SJSA1 (cell line): ENCODE results near the gene CLCN5. TPM values are rescaled to one million over a fixed set of nuclear protein-coding genes. Genes with fewer than 3 reads are reported as not detected.

Experiments used
- DNase-seq, 2 experiments: peaks; one replicate each; pipeline ENCODE4 v3.0.0-alpha.2; 2015 to 2020; ENCODE audit warnings: low spot score in 2 of 2, low read depth in 1 of 2
- H3K27ac ChIP-seq: fragments of 250-450 bp; sonication (Bioruptor Pico); 2 replicates; pipeline ENCODE4 v1.5.1; 2020; ENCODE audit warnings: mild to moderate bottlenecking, moderate library complexity
- H3K27me3 ChIP-seq: fragments of 250-450 bp; sonication (Bioruptor Pico); replicated peaks from 2 replicates; pipeline ENCODE4 v1.5.1; 2020; ENCODE audit warnings: mild to moderate bottlenecking, moderate library complexity
- H3K36me3 ChIP-seq: fragments of 250-450 bp; sonication (Bioruptor Pico); 2 replicates; pipeline ENCODE4 v1.5.1; 2020; ENCODE audit warnings: mild to moderate bottlenecking
- H3K4me1 ChIP-seq: fragments of 250-450 bp; sonication (Bioruptor Pico); replicated peaks from 2 replicates; pipeline ENCODE4 v1.6.1; 2021; ENCODE audit warnings: mild to moderate bottlenecking
- H3K4me3 ChIP-seq: fragments of 250-450 bp; sonication (Bioruptor Pico); 2 replicates; pipeline ENCODE4 v1.5.1; 2020; ENCODE audit warnings: mild to moderate bottlenecking
- H3K9me3 ChIP-seq: fragments of 250-450 bp; sonication (Bioruptor Pico); replicated peaks from 2 replicates; pipeline ENCODE4 v1.5.1; 2020; ENCODE audit warnings: mild to moderate bottlenecking
- total RNA-seq: library from RNA; depleted of rRNA; stranded (reverse); fragments of >200 nt; shearing (Covaris generic); gene quantifications from 2 replicates; pipeline ENCODE4 v1.2.3, GENCODE V29; 2014

Gene CLCN5
- total RNA-seq, 1 experiment from 2014 or later: 3.5 TPM

- peaks cover 6% of the 10 kb centered on the region for H3K4me1 ChIP-seq
Measured at GRCh38 chrX:50066318-50066937, 144.0 kb downstream of the CLCN5 start.

DNA sequence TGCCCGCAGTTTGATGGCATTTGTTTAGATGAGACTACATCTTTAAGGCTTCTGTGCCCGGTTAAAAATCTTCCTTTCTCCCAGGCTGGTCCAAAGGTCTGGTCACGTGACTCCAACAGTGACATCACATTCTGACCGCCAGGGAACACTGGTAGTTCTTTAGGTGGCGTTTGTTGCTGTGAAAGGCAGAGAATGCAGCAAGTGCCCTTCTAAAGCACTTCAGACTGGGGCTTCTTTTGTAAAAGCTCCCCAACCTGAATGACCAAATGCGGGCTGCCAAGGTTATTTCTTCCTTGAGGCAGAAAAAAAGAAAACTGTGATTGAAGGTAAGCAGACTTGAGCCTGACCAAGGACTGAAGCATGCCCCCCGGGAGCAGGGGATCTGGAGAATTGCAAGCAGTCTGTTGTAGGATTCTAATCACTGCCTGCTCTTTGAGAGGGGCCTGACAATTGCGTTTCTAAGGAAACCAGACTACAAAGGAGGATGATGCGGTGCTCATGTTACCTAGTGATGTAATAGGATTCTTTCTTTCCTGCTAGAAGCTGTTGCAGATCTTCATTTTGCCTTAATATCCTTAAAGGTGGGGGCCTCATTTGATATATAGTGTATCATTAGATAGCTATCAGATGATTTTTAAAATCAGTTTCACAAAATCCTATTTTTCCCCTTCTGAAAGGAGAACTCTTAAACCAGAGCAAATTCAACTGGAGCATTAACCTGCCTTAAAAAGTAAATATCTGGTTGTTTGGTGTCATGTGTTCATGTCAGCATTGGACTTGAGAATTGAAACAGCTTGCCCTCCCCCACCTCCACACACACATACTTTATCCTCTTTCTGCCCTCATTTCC lies 145.3 kb downstream of the CLCN5 start:
- Histone ChIP-seq H3K27me3 (no peaks in the 10 kb centered on the region), H3K27ac (no peak overlapping the region)

More at GRCh38 chrX:50066318-50066937, 144.0 kb downstream of the CLCN5 start:
- Histone ChIP-seq H3K27me3 (no peaks in the 10 kb centered on the region), H3K4me3 (no peak overlapping the region), H3K9me3 (no peaks in the 10 kb centered on the region), H3K27ac (no peak overlapping the region), H3K36me3 (no peaks in the 10 kb centered on the region)
- DNase-seq: no peak

DNA sequence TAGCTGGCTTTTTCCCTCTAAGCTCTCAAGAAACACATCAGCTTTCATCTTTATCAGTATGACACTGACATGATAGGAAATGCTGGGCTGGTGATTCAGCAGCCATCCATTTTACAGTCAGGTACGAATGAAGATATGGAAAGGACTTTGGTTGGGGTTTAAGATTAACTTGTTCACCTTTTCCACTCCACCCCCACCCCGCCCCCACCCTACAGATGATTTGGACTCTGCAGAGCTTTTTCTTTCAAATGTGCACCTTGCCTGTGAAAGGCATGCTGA lies 145.8 kb downstream of the CLCN5 start:
- H3K4me3 ChIP-seq: no peak overlapping the region
- no peaks in the 10 kb centered on the region for H3K9me3 ChIP-seq
- no peaks in the 10 kb centered on the region for H3K27me3 ChIP-seq
- no peak overlapping the region for H3K27ac ChIP-seq
- H3K36me3 ChIP-seq: no peaks in the 10 kb centered on the region
- DNase-seq: no peak
- peaks cover 6% of the 10 kb centered on the region for H3K4me1 ChIP-seq

More for the DNA sequence above, 145.3 kb downstream of the CLCN5 start:
- no peaks in the 10 kb centered on the region for H3K36me3 ChIP-seq
- peaks cover 6% of the 10 kb centered on the region for H3K4me1 ChIP-seq
- no peak for DNase-seq
- H3K4me3 ChIP-seq: no peak overlapping the region
- no peaks in the 10 kb centered on the region for H3K9me3 ChIP-seq

- Histone ChIP-seq H3K27me3 (no peaks in the 10 kb centered on the region), H3K9me3 (no peaks in the 10 kb centered on the region), H3K36me3 (no peaks in the 10 kb centered on the region), H3K4me1 (peaks cover 6% of the 10 kb centered on the region), H3K4me3 (no peak overlapping the region), H3K27ac (no peak overlapping the region)
- no peak for DNase-seq
Measured at GRCh38 chrX:50068893-50069292, 146.5 kb downstream of the CLCN5 start.

GRCh38 chrX:50071494-50071893 lies 149.1 kb downstream of the CLCN5 start:
- DNase-seq: no peak
- Histone ChIP-seq H3K4me1 (peaks cover 6% of the 10 kb centered on the region), H3K4me3 (no peak overlapping the region), H3K9me3 (no peaks in the 10 kb centered on the region), H3K27me3 (no peaks in the 10 kb centered on the region), H3K27ac (no peak overlapping the region), H3K36me3 (no peaks in the 10 kb centered on the region)

DNA sequence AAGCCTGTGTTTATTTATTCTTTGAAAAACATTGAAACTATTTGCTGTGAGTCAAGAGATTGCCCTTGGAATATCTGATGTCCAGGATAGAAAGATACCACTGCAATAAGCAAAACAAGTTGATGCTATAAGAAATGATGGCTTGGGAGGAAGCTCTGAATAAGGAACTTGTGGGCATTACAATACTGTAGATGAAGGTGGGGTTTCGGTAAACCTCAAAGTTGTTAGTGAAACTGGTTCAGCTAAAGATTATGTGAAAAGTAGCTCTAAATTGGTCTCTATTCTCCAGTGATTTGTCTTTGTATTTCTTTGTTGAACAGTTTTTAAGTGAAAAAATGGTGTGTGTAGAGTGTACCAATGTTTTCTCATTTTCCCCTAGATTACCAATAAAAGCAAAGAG lies 149.7 kb downstream of the CLCN5 start:
- DNase-seq: no peak
- Histone ChIP-seq H3K9me3 (no peaks in the 10 kb centered on the region), H3K4me1 (peaks cover 6% of the 10 kb centered on the region), H3K27me3 (no peaks in the 10 kb centered on the region), H3K4me3 (no peak overlapping the region), H3K36me3 (no peaks in the 10 kb centered on the region), H3K27ac (no peak overlapping the region)

DNA sequence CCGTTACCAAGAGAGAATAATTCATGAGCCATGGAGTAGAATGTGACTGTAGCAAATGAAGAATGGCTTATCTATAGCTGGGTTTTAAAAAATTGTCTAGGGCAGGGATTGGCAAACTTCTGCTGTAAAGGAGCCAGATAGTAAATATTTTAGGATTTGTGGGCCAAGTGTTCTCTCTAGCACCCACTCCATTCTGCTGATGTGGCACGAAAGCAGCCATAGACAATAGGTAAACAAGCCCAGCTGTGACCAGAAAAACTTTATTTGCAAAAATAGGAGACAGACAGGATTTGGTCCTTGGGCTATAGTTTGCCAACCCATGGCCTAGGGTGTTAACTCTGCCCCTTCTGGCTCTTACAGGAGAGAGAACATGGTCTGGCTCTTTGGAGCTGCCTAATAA lies 151.2 kb downstream of the CLCN5 start:
- Histone ChIP-seq H3K27me3 (no peaks in the 10 kb centered on the region), H3K36me3 (no peaks in the 10 kb centered on the region), H3K4me3 (no peak overlapping the region), H3K9me3 (no peaks in the 10 kb centered on the region), H3K27ac (no peak overlapping the region), H3K4me1 (peaks cover 6% of the 10 kb centered on the region)
- DNase-seq: no peak

DNA sequence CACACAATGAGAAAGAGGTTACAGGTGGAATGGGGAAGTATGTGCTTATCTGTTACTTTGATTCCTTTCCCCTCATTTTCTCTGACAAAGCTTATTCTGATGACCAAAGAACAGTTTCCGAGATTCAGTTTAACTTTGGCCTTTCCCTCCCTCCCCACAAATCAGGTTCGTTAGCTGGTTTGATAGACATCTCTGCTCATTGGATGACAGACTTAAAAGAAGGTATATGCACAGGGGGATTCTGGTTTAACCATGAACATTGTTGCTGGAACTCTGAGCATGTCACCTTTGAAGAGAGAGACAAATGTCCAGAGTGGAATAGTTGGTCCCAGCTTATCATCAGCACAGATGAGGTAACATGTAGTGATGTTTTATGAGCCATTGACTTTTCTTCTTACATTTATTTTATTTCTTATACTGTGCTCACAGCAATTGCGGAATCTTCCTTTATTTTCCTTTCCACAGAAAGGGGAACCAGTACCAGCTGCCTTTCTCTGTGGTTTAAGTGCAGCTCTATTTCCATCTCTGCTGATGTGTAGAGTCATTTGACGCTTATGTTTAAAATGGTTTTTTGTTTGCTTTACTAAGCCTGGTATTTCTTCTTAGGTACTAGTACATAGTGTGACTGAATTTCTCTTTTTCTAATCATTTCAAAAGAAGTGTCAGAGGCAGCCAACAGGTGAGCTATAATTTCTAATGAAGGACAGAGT lies 153.4 kb downstream of the CLCN5 start:
- Histone ChIP-seq H3K27me3 (no peaks in the 10 kb centered on the region), H3K4me3 (no peak overlapping the region), H3K36me3 (no peaks in the 10 kb centered on the region), H3K4me1 (peaks cover 3% of the 10 kb centered on the region), H3K27ac (no peak overlapping the region), H3K9me3 (no peaks in the 10 kb centered on the region)
- no peak for DNase-seq

- no peaks in the 10 kb centered on the region for H3K27me3 ChIP-seq
- DNase-seq: no peak
- no peaks in the 10 kb centered on the region for H3K36me3 ChIP-seq
- no peaks in the 10 kb centered on the region for H3K9me3 ChIP-seq
- no peaks in the 10 kb centered on the region for H3K4me1 ChIP-seq
- no peak overlapping the region for H3K4me3 ChIP-seq
- no peak overlapping the region for H3K27ac ChIP-seq
Measured at GRCh38 chrX:50081282-50081889, 159.0 kb downstream of the CLCN5 start.

- Histone ChIP-seq H3K27ac (no peak overlapping the region), H3K36me3 (no peaks in the 10 kb centered on the region), H3K9me3 (no peaks in the 10 kb centered on the region), H3K4me1 (no peaks in the 10 kb centered on the region), H3K4me3 (no peak overlapping the region), H3K27me3 (no peaks in the 10 kb centered on the region)
- no peak for DNase-seq
Measured at GRCh38 chrX:50082741-50083140, 160.3 kb downstream of the CLCN5 start.

DNA sequence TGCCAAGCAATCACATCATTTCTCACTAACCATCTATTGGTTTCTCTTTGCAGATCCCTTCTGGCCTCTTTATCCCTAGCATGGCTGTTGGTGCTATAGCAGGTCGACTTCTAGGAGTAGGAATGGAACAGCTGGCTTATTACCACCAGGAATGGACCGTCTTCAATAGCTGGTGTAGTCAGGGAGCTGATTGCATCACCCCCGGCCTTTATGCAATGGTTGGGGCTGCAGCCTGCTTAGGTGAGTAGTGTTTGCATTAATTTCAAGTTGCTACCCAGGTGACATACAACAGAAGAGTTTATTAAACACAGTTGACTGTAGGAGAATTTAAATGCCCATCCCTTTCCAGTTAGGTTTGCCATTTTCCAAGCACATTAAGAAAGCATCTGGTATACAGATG lies 166.2 kb downstream of the CLCN5 start:
- Histone ChIP-seq H3K9me3 (no peaks in the 10 kb centered on the region), H3K27ac (no peak overlapping the region), H3K27me3 (no peaks in the 10 kb centered on the region), H3K36me3 (no peaks in the 10 kb centered on the region), H3K4me1 (no peaks in the 10 kb centered on the region), H3K4me3 (no peak overlapping the region)
- DNase-seq: no peak

DNA sequence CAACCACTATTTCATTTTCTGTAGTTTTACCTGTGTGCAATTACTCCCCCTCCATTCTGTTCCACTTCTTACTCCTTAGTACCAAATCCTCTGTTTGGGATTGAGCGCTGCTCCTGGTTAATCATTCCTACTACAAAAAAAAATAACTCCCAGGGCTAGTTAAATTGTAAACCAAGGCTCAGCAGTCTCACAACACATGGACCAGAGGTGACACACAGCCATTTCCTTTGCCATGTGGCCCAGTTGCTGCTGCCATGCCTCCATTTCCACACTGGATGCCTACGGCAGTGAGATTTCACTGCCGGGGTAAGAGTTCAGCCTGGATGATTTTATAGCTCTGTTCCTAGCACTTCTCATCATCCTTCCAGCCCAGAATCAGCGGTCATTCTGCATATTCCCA lies 171.2 kb downstream of the CLCN5 start:
- H3K27me3 ChIP-seq: no peaks in the 10 kb centered on the region
- no peak for DNase-seq
- H3K9me3 ChIP-seq: no peaks in the 10 kb centered on the region
- H3K4me3 ChIP-seq: no peak overlapping the region
- no peaks in the 10 kb centered on the region for H3K4me1 ChIP-seq
- H3K27ac ChIP-seq: no peak overlapping the region
- H3K36me3 ChIP-seq: no peaks in the 10 kb centered on the region

DNA sequence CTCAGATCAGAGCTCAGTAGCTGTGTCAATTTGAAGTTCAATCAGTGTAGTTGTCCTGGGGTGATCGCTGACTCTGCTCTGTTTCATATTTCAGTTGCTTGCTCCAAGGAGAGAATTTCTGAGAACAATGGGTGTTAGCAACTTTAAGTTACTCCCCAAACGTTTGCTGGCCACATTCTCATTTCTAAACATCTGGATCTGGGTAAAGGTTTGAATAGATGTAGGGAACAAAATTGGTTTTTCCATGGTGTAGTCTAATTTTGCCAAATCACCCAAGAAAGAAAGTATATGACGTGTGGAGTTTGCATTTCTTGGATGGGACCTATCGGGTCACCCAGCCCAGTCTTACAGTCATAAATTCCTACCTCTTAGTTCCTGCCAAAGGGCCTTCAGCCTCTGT lies 174.7 kb downstream of the CLCN5 start:
- DNase-seq: no peak
- Histone ChIP-seq H3K4me1 (no peaks in the 10 kb centered on the region), H3K9me3 (no peaks in the 10 kb centered on the region), H3K36me3 (no peaks in the 10 kb centered on the region), H3K27me3 (no peaks in the 10 kb centered on the region), H3K4me3 (no peak overlapping the region), H3K27ac (no peak overlapping the region)

DNA sequence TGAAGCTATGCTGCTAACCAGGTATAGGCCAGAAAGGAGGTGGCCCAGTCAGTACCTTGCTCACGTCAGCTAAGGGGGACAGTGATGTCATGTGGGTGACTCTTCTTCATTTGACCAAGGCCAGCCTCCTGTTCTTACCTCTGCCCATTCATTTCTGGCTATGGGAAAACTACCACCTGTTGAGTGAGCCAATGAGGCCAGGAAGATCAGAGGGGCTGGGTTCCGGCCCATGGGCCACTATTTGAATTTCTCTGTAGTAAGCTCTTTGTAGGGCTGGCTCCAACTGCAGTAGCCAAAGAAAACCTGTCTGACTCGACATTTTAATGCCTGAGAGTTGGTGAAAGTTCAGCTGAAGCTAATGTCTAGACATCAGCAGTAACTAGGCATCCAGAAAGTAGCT lies 175.8 kb downstream of the CLCN5 start:
- Histone ChIP-seq H3K36me3 (no peaks in the 10 kb centered on the region), H3K27me3 (no peaks in the 10 kb centered on the region), H3K4me1 (no peaks in the 10 kb centered on the region), H3K27ac (no peak overlapping the region), H3K9me3 (no peaks in the 10 kb centered on the region), H3K4me3 (no peak overlapping the region)
- DNase-seq: no peak
